ENCODE measurements around the gene TWNK. TPM values are rescaled to one million over a fixed set of nuclear protein-coding genes. Genes with fewer than 3 reads are reported as not detected.

The TWNK gene
- total RNA-seq = 7.9 and 14.7 TPM in 2 replicates

DNA sequence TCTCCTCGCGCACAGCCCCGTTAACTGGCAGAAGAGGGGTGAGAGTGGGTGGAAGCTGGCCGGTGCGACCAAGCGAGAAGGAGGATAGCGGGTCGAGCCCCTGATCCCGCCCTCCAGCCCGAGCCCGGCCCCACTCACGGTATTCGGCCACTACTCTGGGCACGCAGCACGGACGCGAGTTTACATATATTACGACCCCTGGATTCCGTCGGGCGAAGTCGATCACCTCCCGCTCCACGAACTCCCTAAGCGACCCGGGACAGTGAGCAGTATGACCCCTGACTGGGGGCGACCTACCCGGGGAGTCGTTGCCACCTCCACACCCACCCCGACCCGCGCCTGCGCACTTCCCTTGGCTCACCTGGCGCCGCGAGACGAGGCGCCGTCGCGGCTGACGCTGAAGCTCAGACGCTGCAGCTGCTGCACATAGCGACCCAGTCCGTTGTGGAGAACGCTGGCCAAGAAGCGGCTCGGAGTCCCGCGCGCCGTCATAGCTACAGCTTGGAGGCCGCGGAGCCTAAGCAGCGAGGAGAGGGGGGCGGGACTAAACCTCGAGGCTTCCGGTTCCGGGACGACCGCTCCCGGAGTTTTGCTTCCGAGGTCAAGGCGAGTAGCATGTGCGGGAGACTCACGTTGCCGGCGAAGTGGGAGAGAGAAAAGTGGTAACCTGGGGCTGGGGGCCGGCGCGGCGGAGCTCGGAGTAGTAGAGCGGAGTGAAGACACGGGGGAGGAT is at the start of gene TWNK, which contains the start of gene MRPL43:
Gene TWNK, plus strand, starts transcription at position 592 of the 733 bp plus-strand sequence. CDS start 668 bp downstream, outside the sequence.
Gene MRPL43, minus strand, starts transcription at position 546 of the 733 bp plus-strand sequence. Its CDS starts 54 bp downstream, at position 492.
- TF ChIP-seq, protein P1, sequence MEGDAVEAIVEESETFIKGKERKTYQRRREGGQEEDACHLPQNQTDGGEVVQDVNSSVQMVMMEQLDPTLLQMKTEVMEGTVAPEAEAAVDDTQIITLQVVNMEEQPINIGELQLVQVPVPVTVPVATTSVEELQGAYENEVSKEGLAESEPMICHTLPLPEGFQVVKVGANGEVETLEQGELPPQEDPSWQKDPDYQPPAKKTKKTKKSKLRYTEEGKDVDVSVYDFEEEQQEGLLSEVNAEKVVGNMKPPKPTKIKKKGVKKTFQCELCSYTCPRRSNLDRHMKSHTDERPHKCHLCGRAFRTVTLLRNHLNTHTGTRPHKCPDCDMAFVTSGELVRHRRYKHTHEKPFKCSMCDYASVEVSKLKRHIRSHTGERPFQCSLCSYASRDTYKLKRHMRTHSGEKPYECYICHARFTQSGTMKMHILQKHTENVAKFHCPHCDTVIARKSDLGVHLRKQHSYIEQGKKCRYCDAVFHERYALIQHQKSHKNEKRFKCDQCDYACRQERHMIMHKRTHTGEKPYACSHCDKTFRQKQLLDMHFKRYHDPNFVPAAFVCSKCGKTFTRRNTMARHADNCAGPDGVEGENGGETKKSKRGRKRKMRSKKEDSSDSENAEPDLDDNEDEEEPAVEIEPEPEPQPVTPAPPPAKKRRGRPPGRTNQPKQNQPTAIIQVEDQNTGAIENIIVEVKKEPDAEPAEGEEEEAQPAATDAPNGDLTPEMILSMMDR (IDR thresholded peaks at IDR 0.05; ENCODE audit: insufficient read depth, low read length, severe bottlenecking) = no peak
- Histone ChIP-seq H3K4me3 (ENCODE audit: low read depth, low read length) (peak within 1 kb of the TSS; percentile 89), H3K36me3 (ENCODE audit: control insufficient read depth, insufficient read depth, low read length) (peaks cover 21% of the 10 kb centered on the region), H3K27me3 (ENCODE audit: control insufficient read depth, insufficient read depth, low read length) (no peaks in the 10 kb centered on the region)
- DNase-seq (ENCODE audit: low read depth) = peak; percentile 67
- no peak for FAIRE-seq

DNA sequence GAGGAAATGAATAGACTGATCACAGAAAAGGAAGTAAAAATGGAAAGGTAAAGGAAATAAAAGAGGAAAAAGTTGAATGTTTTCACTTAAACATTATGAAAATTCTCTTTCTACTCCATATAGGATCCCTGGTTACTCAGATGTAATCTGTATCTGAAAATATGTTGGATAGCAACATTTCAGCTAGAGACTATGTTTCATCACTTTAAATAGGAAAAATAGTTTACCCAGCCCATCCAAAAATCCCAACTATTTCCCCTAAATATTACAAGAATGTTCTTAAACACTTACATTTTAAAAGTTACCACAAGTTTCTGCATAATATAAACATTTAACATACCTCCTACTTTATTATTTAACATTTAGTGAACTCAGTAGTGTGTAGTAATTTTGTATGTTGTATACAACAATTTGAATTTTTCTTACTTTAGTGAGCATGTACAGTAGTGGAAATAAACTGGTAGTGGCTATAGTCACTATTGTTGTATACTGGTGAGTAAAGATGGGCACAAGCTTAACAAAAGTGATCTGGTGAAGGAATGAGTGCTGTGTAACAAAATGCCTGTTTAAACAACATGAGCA is 47.5 kb upstream of the TWNK start:
- TF ChIP-seq, protein P1 (IDR thresholded peaks at IDR 0.05; ENCODE audit: insufficient read depth, low read length, severe bottlenecking) = no peak
- no peaks in the 10 kb centered on the region for H3K27me3 ChIP-seq (ENCODE audit: control insufficient read depth, insufficient read depth, low read length)
- DNase-seq (ENCODE audit: low read depth) (no peak), FAIRE-seq (no peak)
- H3K36me3 ChIP-seq (ENCODE audit: control insufficient read depth, insufficient read depth, low read length) = peaks cover 5% of the 10 kb centered on the region
- H3K4me3 ChIP-seq (ENCODE audit: low read depth, low read length) = no peak overlapping the region

DNA sequence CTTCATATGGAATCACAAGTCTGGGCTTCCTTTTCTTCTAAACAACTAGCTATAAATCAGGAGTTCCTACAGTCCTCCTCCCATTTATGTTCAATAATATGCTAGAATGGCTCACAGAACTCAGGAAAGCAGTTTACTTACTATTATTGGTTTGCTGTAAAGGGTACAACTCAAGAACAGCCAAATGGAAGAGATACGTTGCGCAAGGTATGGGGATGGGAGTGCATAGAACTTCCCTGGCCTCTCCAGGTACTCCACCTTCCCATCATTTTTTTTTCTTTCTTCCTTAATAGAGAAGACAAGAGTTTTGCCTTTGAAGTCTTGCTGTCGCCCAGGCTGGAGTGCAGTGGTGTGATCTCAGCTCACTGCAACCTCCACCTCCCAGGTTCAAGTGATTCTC is 45.1 kb upstream of the TWNK start:
- Histone ChIP-seq H3K36me3 (ENCODE audit: control insufficient read depth, insufficient read depth, low read length) (peaks cover 3% of the 10 kb centered on the region), H3K4me3 (ENCODE audit: low read depth, low read length) (no peak overlapping the region), H3K27me3 (ENCODE audit: control insufficient read depth, insufficient read depth, low read length) (no peaks in the 10 kb centered on the region)
- FAIRE-seq = no peak
- no peak for DNase-seq (ENCODE audit: low read depth)
- TF ChIP-seq, protein P1 (IDR thresholded peaks at IDR 0.05; ENCODE audit: insufficient read depth, low read length, severe bottlenecking) = no peak

DNA sequence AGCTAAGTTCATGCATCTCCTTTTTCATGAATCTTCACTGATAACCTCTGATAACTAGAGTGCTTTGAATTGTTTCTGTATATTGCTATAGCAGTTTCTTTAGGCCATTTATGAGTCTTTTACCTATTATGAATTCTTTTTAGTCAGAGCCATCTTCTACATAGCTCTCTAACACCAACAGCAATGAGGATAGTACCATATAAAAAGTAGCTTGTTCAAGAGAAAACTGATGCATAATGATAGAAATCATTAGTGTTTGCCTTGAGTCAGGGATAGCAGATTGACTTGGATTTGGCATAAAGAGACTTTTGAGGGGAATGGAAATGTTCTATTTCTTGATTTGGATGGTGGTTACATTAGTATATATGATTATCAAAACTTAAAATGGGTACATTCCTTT is 43.8 kb upstream of the TWNK start:
- H3K27me3 ChIP-seq (ENCODE audit: control insufficient read depth, insufficient read depth, low read length) = no peaks in the 10 kb centered on the region
- H3K36me3 ChIP-seq (ENCODE audit: control insufficient read depth, insufficient read depth, low read length) = peaks cover 5% of the 10 kb centered on the region
- DNase-seq (ENCODE audit: low read depth) (no peak), FAIRE-seq (no peak)
- TF ChIP-seq, protein P1 (IDR thresholded peaks at IDR 0.05; ENCODE audit: insufficient read depth, low read length, severe bottlenecking) = no peak
- H3K4me3 ChIP-seq (ENCODE audit: low read depth, low read length) = no peak overlapping the region

DNA sequence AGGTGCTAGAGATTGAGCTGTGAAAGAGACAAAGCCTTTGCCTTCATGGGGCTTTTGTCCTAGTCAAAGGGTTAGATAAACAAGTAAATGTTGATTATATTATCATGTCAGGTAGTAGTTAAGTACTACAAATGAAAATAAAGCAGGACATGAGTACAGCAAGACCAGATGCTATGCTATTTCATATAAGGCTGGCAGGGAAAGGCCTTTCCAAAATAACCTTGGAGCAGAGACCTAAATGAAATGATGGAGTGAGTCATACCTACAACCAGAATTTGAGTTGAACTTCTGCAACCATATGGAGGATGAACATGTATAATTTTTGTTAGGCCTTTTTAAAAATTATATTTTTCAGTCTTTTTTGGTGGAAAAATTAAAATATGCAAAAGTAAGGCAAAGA is 41.6 kb upstream of the TWNK start:
- TF ChIP-seq, protein P1 (IDR thresholded peaks at IDR 0.05; ENCODE audit: insufficient read depth, low read length, severe bottlenecking) = no peak
- DNase-seq (ENCODE audit: low read depth) (no peak), FAIRE-seq (no peak)
- Histone ChIP-seq H3K27me3 (ENCODE audit: control insufficient read depth, insufficient read depth, low read length) (no peaks in the 10 kb centered on the region), H3K36me3 (ENCODE audit: control insufficient read depth, insufficient read depth, low read length) (peaks cover 9% of the 10 kb centered on the region), H3K4me3 (ENCODE audit: low read depth, low read length) (no peak overlapping the region)
